SK-N-SH (cell line): ENCODE results near the gene GART. TPM values are rescaled to one million over a fixed set of nuclear protein-coding genes. Genes with fewer than 3 reads are reported as not detected.
A peak's percentile ranks its signal among the peaks of the same experiment; 100 is the strongest.

Experiments
- CTCF ChIA-PET: fragments of 300-600, 350-600 bp; formaldehyde crosslinking; extraction: SDS; loops from one replicate; lab custom pipeline; 2021; lab: Yijun Ruan, JAX
- POLR2A ChIA-PET: fragments of 350-600 bp; sonication (Branson Sonifier 250); formaldehyde crosslinking; extraction: SDS; loops from one replicate; lab custom pipeline; 2020; ENCODE audit warnings: antibody characterized with exemption, inconsistent platforms; lab: Yijun Ruan, JAX
- DNase-seq: peaks from one replicate; pipeline ENCODE4 v3.0.0; 2012
- H2AFZ ChIP-seq: fragments of 200-600 bp; sonication (generic); 2 replicates; pipeline ENCODE4 v1.8.1; 2016; ENCODE audit warnings: antibody characterized with exemption, mild to moderate bottlenecking, low read depth
- H3F3A ChIP-seq: fragments of 200-600 bp; sonication (generic); replicated peaks from 2 replicates; pipeline ENCODE3; 2016; ENCODE audit warnings: antibody characterized with exemption, mild to moderate bottlenecking; ENCODE audit not compliant: insufficient read depth
- H3K27ac ChIP-seq, 2 experiments: fragments of 200-500 bp in 1 of 2; fragments of 200-600 bp in 1 of 2; sonication (Bioruptor generic) in 1 of 2; sonication (generic), shearing (Covaris generic) in 1 of 2; 2 replicates each; pipeline versions ENCODE4 v1.5.1 to v1.6.1; 2014 to 2016; ENCODE audit warnings: low read depth in 2 of 2, inconsistent platforms in 1 of 2, low read length in 1 of 2, mild to moderate bottlenecking in 1 of 2, mixed read lengths in 1 of 2
- H3K27me3 ChIP-seq: fragments of 200-600 bp; sonication (generic), shearing (Covaris generic); 2 replicates; pipeline ENCODE4 v1.6.1; 2016; ENCODE audit warnings: mixed run types; ENCODE audit not compliant: insufficient read depth
- H3K36me3 ChIP-seq, 2 experiments: fragments of 200-500 bp in 1 of 2; fragments of 200-600 bp in 1 of 2; sonication (Bioruptor generic) in 1 of 2; sonication (generic) in 1 of 2; replicated peaks in 1 of 2; 2 replicates each; pipeline versions ENCODE3 to v1.5.1; 2014 to 2016; ENCODE audit warnings: low read length in 1 of 2, mild to moderate bottlenecking in 1 of 2; ENCODE audit not compliant: insufficient read depth in 2 of 2, control insufficient read depth in 1 of 2
- H3K4me1 ChIP-seq, 2 experiments: fragments of 200-500 bp in 1 of 2; fragments of 200-600 bp in 1 of 2; sonication (Bioruptor generic) in 1 of 2; sonication (generic), shearing (Covaris generic) in 1 of 2; 2 replicates each; pipeline versions ENCODE4 v1.5.1 to v1.6.1; 2014 to 2016; ENCODE audit warnings: low read depth in 1 of 2, low read length in 1 of 2, mixed run types in 1 of 2; ENCODE audit not compliant: insufficient read depth in 2 of 2, control insufficient read depth in 1 of 2
- H3K4me2 ChIP-seq: fragments of 200-600 bp; sonication (generic), shearing (Covaris generic); 2 replicates; pipeline ENCODE4 v1.6.1; 2017; ENCODE audit warnings: mixed run types
- H3K4me3 ChIP-seq, 2 experiments: fragments of 200-500 bp in 1 of 2; fragments of 200-600 bp in 1 of 2; sonication (Bioruptor generic) in 1 of 2; sonication (generic), shearing (Covaris generic) in 1 of 2; 2 replicates each; pipeline versions ENCODE4 v1.5.1 to v1.8.1; 2014 to 2016; ENCODE audit warnings: low read depth in 2 of 2, inconsistent platforms in 1 of 2, low read length in 1 of 2, mild to moderate bottlenecking in 1 of 2, mixed read lengths in 1 of 2, moderate library complexity in 1 of 2
- H3K79me2 ChIP-seq: fragments of 200-600 bp; sonication (generic); 2 replicates; pipeline ENCODE4 v1.8.1; 2017; ENCODE audit warnings: mild to moderate bottlenecking; ENCODE audit not compliant: insufficient read depth
- H3K9ac ChIP-seq: fragments of 200-600 bp; sonication (generic); 2 replicates; pipeline ENCODE4 v1.6.1; 2017; ENCODE audit warnings: mixed run types
- H3K9me2 ChIP-seq: fragments of 200-600 bp; sonication (generic); 2 replicates; pipeline ENCODE4 v1.6.1; 2017; ENCODE audit warnings: mixed run types
- H3K9me3 ChIP-seq: fragments of 200-600 bp; sonication (generic); 2 replicates; pipeline ENCODE4 v1.6.1; 2017; ENCODE audit warnings: mixed run types, mild to moderate bottlenecking, moderate library complexity
- H4K20me1 ChIP-seq: fragments of 200-600 bp; sonication (generic); 2 replicates; pipeline ENCODE4 v1.6.1; 2017; ENCODE audit warnings: mild to moderate bottlenecking, mixed run types; ENCODE audit not compliant: insufficient read depth
- CHD2 ChIP-seq: fragments of 150-350 bp; IDR thresholded peaks from 2 replicates; pipeline ENCODE4 v1.6.1; 2018; ENCODE audit warnings: low read length; ENCODE audit not compliant: partially characterized antibody
- CTCF ChIP-seq: fragments of 200-600 bp; sonication (generic); IDR thresholded peaks from 2 replicates; pipeline ENCODE4 v1.6.1; 2017; ENCODE audit warnings: antibody characterized with exemption, mild to moderate bottlenecking, moderate library complexity
- EP300 ChIP-seq, 2 experiments: IDR thresholded peaks; 2 replicates each; pipeline versions ENCODE4 v1.4.0 to v1.6.1; 2012; ENCODE audit warnings: borderline replicate concordance in 1 of 2, low read depth in 1 of 2, low read length in 1 of 2
- EZH2phosphoT487 ChIP-seq: fragments of 200-600 bp; sonication (generic); IDR thresholded peaks from 2 replicates; pipeline ENCODE4 v1.6.1; 2017; ENCODE audit warnings: low read depth, mixed run types, mild to moderate bottlenecking, antibody characterized with exemption, moderate library complexity, borderline replicate concordance
- FOXM1 ChIP-seq: IDR thresholded peaks from 2 replicates; pipeline ENCODE4 v1.4.0; 2012; ENCODE audit warnings: low read depth, mild to moderate bottlenecking
- IRF3 ChIP-seq: fragments of 150-350 bp; IDR thresholded peaks from 2 replicates; pipeline ENCODE4 v1.6.1; 2016; ENCODE audit warnings: mild to moderate bottlenecking, low read depth, low read length
- JUND ChIP-seq: IDR thresholded peaks from 2 replicates; pipeline ENCODE4 v1.4.0; 2012
- MEF2A ChIP-seq: IDR thresholded peaks from 2 replicates; pipeline ENCODE4 v1.4.0; 2012; ENCODE audit warnings: low read depth, borderline replicate concordance
- MXI1 ChIP-seq: IDR thresholded peaks from 2 replicates; pipeline ENCODE4 v1.6.1; 2012; ENCODE audit warnings: mild to moderate bottlenecking, low read depth, low read length, improper control_type of control experiment
- NFIC ChIP-seq: IDR thresholded peaks from 2 replicates; pipeline ENCODE4 v1.4.0; 2012; ENCODE audit warnings: borderline replicate concordance
- NRF1 ChIP-seq: IDR thresholded peaks from 2 replicates; pipeline ENCODE4 v1.6.1; 2012; ENCODE audit warnings: low read depth, mild to moderate bottlenecking, low read length
- POLR2AphosphoS5 ChIP-seq: IDR thresholded peaks from 2 replicates; pipeline ENCODE4 v1.6.1; 2012; ENCODE audit warnings: low read depth, low read length
- RCOR1 ChIP-seq: fragments of 150-350 bp; IDR thresholded peaks from 2 replicates; pipeline ENCODE4 v1.6.1; 2017; ENCODE audit warnings: antibody characterized with exemption, low read length
- REST ChIP-seq: IDR thresholded peaks from 2 replicates; pipeline ENCODE4 v1.6.1; 2012; ENCODE audit warnings: mild to moderate bottlenecking, low read depth, low read length, moderate library complexity
- RFX5 ChIP-seq: IDR thresholded peaks from 2 replicates; pipeline ENCODE4 v1.6.1; 2012; ENCODE audit warnings: mild to moderate bottlenecking, improper control_type of control experiment, low read length
- RXRA ChIP-seq: IDR thresholded peaks from 2 replicates; pipeline ENCODE4 v1.4.0; 2012; ENCODE audit warnings: low read depth, mild to moderate bottlenecking, borderline replicate concordance
- TAF1 ChIP-seq: IDR thresholded peaks from 2 replicates; pipeline ENCODE4 v1.6.1; 2012; ENCODE audit warnings: low read depth, mild to moderate bottlenecking, low read length, moderate library complexity, borderline replicate concordance
- TEAD4 ChIP-seq: IDR thresholded peaks from 2 replicates; pipeline ENCODE4 v1.4.0; 2012; ENCODE audit warnings: mild to moderate bottlenecking, borderline replicate concordance; ENCODE audit not compliant: insufficient read depth
- USF1 ChIP-seq: IDR thresholded peaks from 2 replicates; pipeline ENCODE4 v1.4.0; 2012; ENCODE audit warnings: low read depth, borderline replicate concordance
- ZBTB33 ChIP-seq: IDR thresholded peaks from 2 replicates; pipeline ENCODE4 v1.4.0; 2012; ENCODE audit warnings: low read depth, borderline replicate concordance
- WGBS: methylation state at CpG from one replicate; pipeline ENCODE4 v1.1.6; 2017; ENCODE audit warnings: low lambda C conversion rate; 5-methylcytosine and 5-hydroxymethylcytosine counted together
- polyA plus RNA-seq, 3 experiments: library from polyadenylated mRNA; depleted of rRNA; stranded (reverse); fragments of >200 nt; gene quantifications; 2 replicates each; pipeline ENCODE4 v1.2.3, GENCODE V29; 2012

GART gene
- polyA plus RNA-seq, 1 of the 3 experiments (the other 2 are of a cell fraction): 17.3 TPM

GRCh38 chr21:33588485-33589335, 46.8 kb upstream of the GART start, which contains the start of gene DONSON:
Gene DONSON (minus strand): TSS chr21:33588684. CDS start chr21:33588641, 43 bp downstream.
- H3K4me2 ChIP-seq: peak within 1 kb of the TSS; percentile 85
- H3K4me3 ChIP-seq: peak within 1 kb of the TSS; percentile 84 to 88
- H3K9ac ChIP-seq: peak within 1 kb of the TSS; percentile 87
- peak; percentile 99 for DNase-seq
- no peaks in the 10 kb centered on the region for H3K9me3 ChIP-seq
- ChIA-PET POLR2A (interaction anchor here (0.9 to 2.0 kb wide), 6 partner anchors 15 to 161 kb away, joined by 3 to 7 read pairs (median 4); partner anchors contain the start of genes SON and TMEM50B), CTCF (interaction anchor here (1.0 to 5.7 kb wide), 4 partner anchors 10 to 17 kb away, joined by 3 to 50 read pairs (median 6); no protein-coding TSS in a partner anchor)
- H3F3A ChIP-seq: peaks cover 25% of the 10 kb centered on the region
- H3K36me3 ChIP-seq: peaks cover 15 to 38% of the 10 kb centered on the region in 2 experiments
- peak within 1 kb of the TSS; percentile 83 to 96 for H3K27ac ChIP-seq
- H2AFZ ChIP-seq: peak within 1 kb of the TSS; percentile 83
- no peaks in the 10 kb centered on the region for H3K9me2 ChIP-seq
- H3K79me2 ChIP-seq: peaks cover 34% of the 10 kb centered on the region
- H4K20me1 ChIP-seq: no peaks in the 10 kb centered on the region
- H3K4me1 ChIP-seq: peaks cover 6% of the 10 kb centered on the region in 2 experiments; a peak in 3 of 4 replicates
- H3K27me3 ChIP-seq: no peaks in the 10 kb centered on the region
- WGBS: 2% methylated on average over 13 of the region's 78 CpGs
- TF ChIP-seq FOXM1: no peak
- no peak for TF ChIP-seq RCOR1
- no peak for TF ChIP-seq MEF2A
- peak; percentile 39; the same call in 1 of the 2 replicates for TF ChIP-seq TAF1
- TF ChIP-seq CTCF: no peak
- peak; percentile 68; the same call in 1 of the 2 replicates for TF ChIP-seq RXRA
- no peak for TF ChIP-seq IRF3
- no peak for TF ChIP-seq TEAD4
- TF ChIP-seq POLR2AphosphoS5: peak; percentile 81
- no peak for TF ChIP-seq ZBTB33
- TF ChIP-seq JUND: peak; percentile 10; the same call in 1 of the 2 replicates
- 0 out of 4 replicates have a peak, but pooled peaks of 1 of the 2 experiments have one; percentile 5 for TF ChIP-seq EP300 (IDR thresholded peaks at IDR 0.05; ENCODE audit: borderline replicate concordance in 1 of 2, low read depth in 1 of 2, low read length in 1 of 2)
- no peak for TF ChIP-seq REST
- TF ChIP-seq CHD2: peak; percentile 57
- TF ChIP-seq MXI1: peak; percentile 58; the same call in 1 of the 2 replicates
- TF ChIP-seq NFIC: peak; percentile 24; the same call in 1 of the 2 replicates
- TF ChIP-seq EZH2phosphoT487: no peak
- TF ChIP-seq RFX5: no peak
- no peak for TF ChIP-seq USF1
- TF ChIP-seq NRF1: peak; percentile 87
